ENCODE results near the gene JAKMIP3. TPM values are rescaled to one million over a fixed set of nuclear protein-coding genes. Genes with fewer than 3 reads are reported as not detected.

The JAKMIP3 gene
- total and polyA plus RNA-seq, 10 of the 15 experiments (the other 5 are each of a cell fraction or from before 2014, with no cell fraction given), result 0.01 TPM; not detected in 7

DNA sequence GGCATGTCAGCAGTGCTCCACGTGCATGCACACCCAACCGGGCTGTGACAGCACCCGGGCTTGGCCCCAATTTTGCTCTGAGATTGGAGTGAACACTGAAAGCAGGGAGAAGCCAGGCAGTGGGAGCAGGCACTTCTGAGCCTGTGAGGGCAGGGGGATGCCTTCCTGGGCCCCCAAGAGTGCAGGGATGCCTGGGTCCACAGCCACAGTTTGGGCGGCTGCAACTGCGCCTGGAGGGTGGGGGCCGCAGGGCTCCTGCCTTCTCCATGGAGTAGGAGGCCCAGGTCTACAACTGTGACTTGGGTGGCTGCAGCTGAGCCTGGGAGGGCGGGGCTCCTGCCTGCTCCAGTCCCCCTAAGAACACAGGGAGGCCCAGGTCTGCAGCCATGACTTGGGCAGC, 46.4 kb upstream of the JAKMIP3 start (continued):
- TF ChIP-seq SUZ12 (IDR thresholded peaks at IDR 0.05; ENCODE audit: unreplicated experiment), result no peak
- TF ChIP-seq, protein P1, sequence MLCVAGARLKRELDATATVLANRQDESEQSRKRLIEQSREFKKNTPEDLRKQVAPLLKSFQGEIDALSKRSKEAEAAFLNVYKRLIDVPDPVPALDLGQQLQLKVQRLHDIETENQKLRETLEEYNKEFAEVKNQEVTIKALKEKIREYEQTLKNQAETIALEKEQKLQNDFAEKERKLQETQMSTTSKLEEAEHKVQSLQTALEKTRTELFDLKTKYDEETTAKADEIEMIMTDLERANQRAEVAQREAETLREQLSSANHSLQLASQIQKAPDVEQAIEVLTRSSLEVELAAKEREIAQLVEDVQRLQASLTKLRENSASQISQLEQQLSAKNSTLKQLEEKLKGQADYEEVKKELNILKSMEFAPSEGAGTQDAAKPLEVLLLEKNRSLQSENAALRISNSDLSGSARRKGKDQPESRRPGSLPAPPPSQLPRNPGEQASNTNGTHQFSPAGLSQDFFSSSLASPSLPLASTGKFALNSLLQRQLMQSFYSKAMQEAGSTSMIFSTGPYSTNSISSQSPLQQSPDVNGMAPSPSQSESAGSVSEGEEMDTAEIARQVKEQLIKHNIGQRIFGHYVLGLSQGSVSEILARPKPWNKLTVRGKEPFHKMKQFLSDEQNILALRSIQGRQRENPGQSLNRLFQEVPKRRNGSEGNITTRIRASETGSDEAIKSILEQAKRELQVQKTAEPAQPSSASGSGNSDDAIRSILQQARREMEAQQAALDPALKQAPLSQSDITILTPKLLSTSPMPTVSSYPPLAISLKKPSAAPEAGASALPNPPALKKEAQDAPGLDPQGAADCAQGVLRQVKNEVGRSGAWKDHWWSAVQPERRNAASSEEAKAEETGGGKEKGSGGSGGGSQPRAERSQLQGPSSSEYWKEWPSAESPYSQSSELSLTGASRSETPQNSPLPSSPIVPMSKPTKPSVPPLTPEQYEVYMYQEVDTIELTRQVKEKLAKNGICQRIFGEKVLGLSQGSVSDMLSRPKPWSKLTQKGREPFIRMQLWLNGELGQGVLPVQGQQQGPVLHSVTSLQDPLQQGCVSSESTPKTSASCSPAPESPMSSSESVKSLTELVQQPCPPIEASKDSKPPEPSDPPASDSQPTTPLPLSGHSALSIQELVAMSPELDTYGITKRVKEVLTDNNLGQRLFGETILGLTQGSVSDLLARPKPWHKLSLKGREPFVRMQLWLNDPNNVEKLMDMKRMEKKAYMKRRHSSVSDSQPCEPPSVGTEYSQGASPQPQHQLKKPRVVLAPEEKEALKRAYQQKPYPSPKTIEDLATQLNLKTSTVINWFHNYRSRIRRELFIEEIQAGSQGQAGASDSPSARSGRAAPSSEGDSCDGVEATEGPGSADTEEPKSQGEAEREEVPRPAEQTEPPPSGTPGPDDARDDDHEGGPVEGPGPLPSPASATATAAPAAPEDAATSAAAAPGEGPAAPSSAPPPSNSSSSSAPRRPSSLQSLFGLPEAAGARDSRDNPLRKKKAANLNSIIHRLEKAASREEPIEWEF (IDR thresholded peaks at IDR 0.05; ENCODE audit: insufficient replicate concordance, low read depth, low read length), result no peak

DNA sequence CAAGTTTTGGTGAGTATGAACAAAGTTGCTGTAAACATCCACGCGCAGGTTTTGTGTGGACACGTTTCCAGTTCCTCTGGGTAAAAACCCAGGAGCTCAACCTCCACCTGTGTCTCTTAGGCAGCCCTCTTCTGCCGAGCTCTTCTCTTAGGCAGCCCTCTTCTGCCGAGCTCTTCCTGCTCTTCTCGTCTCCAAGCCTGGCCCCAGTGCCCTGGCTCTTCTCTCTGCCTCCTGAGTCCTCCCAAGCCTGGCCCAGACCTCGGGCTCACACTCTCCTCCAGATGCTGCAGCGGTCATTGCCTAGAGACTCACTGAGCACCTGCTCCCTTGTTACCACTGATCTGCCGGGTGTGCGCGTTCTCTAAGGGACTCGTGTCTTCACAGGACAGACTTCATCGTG, 45.3 kb upstream of the JAKMIP3 start:
- Histone ChIP-seq H3K9ac (ENCODE audit: control insufficient read depth, insufficient read depth, low read length) (no peak overlapping the region), H4K20me1 (ENCODE audit: control insufficient read depth, insufficient read depth) (no peaks in the 10 kb centered on the region), H3K4me2 (ENCODE audit: control insufficient read depth, insufficient read depth) (no peak overlapping the region), H2AFZ (ENCODE audit: control insufficient read depth, low read depth, low read length) (no peak overlapping the region), H3K36me3 (ENCODE audit: control insufficient read depth in 2 of 2, insufficient read depth in 2 of 2, low read length in 1 of 2) (no peaks in the 10 kb centered on the region), H3K4me3 (no peak overlapping the region), H3K27ac (ENCODE audit: control insufficient read depth, insufficient read depth) (no peak overlapping the region), H3K27me3 (replicated peaks in 1 of 2; ENCODE audit: control insufficient read depth in 2 of 2, insufficient read depth in 2 of 2, low read length in 1 of 2) (no peaks in the 10 kb centered on the region), H3K79me2 (ENCODE audit: control insufficient read depth, insufficient read depth, low read length) (no peaks in the 10 kb centered on the region), H3K4me1 (ENCODE audit: control insufficient read depth, insufficient read depth, low read length) (no peaks in the 10 kb centered on the region), H3K9me3 (replicated peaks; ENCODE audit: control insufficient read depth, insufficient read depth, low read length) (no peaks in the 10 kb centered on the region)
- WGBS (ENCODE audit: insufficient coverage, insufficient replicate concordance, low lambda C conversion rate, missing lambda C conversion rate), result 39% methylated on average over 13 of the region's 13 CpGs
- DNase-seq (ENCODE audit: low read depth, low spot score) (no peak), ATAC-seq (no peak), FAIRE-seq (no peak)
- ChIA-PET RAD21 (ENCODE audit: unreplicated experiment) (no interaction called here), SMC1A (ENCODE audit: uncharacterized antibody, unreplicated experiment) (interaction anchor here (0.8 to 1.0 kb wide), 2 partner anchors 21 to 134 kb away, joined by 4 read pairs; no protein-coding TSS in a partner anchor), CTCF (interaction anchor here (0.7 to 1.9 kb wide), 2 partner anchors 134 to 143 kb away, joined by 3 to 9 read pairs; no protein-coding TSS in a partner anchor), POLR2A (no interaction called here)
- intact Hi-C loops (cut with micrococcal nuclease; ENCODE audit: unreplicated experiment), result no loop called here
- in situ Hi-C loops (cut with MboI), result loop anchor here (5.0 to 10.0 kb wide), 2 partner anchors 133 to 1836 kb away; no protein-coding TSS in a partner anchor
- no TSS peak for BruUV-seq (replicated peaks)
- TF ChIP-seq PML (IDR thresholded peaks at IDR 0.05; ENCODE audit: low read length) (no peak), MXI1 (IDR thresholded peaks at IDR 0.05; ENCODE audit: low read depth, low read length) (no peak), ESRRA (IDR thresholded peaks at IDR 0.05; ENCODE audit: low read length) (no peak), ZNF274 (IDR thresholded peaks at IDR 0.05; ENCODE audit: insufficient read depth, insufficient read length) (no peak), RAD21 (IDR thresholded peaks at IDR 0.05; ENCODE audit: insufficient read depth, low read depth, low read length) (no peak), KAT2A (conservative IDR thresholded peaks at IDR 0.05; ENCODE audit: control insufficient read depth, low read depth, low read length) (no peak), RELA (IDR thresholded peaks at IDR 0.05; ENCODE audit: borderline replicate concordance, partially characterized antibody) (no peak), ZBED1 (IDR thresholded peaks at IDR 0.05; ENCODE audit: borderline replicate concordance) (no peak)
- TF ChIP-seq, protein P2, sequence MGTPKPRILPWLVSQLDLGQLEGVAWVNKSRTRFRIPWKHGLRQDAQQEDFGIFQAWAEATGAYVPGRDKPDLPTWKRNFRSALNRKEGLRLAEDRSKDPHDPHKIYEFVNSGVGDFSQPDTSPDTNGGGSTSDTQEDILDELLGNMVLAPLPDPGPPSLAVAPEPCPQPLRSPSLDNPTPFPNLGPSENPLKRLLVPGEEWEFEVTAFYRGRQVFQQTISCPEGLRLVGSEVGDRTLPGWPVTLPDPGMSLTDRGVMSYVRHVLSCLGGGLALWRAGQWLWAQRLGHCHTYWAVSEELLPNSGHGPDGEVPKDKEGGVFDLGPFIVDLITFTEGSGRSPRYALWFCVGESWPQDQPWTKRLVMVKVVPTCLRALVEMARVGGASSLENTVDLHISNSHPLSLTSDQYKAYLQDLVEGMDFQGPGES (IDR thresholded peaks at IDR 0.05), result no peak
- TF ChIP-seq, protein P3, sequence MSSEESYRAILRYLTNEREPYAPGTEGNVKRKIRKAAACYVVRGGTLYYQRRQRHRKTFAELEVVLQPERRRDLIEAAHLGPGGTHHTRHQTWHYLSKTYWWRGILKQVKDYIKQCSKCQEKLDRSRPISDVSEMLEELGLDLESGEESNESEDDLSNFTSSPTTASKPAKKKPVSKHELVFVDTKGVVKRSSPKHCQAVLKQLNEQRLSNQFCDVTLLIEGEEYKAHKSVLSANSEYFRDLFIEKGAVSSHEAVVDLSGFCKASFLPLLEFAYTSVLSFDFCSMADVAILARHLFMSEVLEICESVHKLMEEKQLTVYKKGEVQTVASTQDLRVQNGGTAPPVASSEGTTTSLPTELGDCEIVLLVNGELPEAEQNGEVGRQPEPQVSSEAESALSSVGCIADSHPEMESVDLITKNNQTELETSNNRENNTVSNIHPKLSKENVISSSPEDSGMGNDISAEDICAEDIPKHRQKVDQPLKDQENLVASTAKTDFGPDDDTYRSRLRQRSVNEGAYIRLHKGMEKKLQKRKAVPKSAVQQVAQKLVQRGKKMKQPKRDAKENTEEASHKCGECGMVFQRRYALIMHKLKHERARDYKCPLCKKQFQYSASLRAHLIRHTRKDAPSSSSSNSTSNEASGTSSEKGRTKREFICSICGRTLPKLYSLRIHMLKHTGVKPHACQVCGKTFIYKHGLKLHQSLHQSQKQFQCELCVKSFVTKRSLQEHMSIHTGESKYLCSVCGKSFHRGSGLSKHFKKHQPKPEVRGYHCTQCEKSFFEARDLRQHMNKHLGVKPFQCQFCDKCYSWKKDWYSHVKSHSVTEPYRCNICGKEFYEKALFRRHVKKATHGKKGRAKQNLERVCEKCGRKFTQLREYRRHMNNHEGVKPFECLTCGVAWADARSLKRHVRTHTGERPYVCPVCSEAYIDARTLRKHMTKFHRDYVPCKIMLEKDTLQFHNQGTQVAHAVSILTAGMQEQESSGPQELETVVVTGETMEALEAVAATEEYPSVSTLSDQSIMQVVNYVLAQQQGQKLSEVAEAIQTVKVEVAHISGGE (CRISPR knock-in tag; IDR thresholded peaks at IDR 0.05), result no peak

Data from GM12878 (cell line).